Measurements from ENCODE around the gene IDNK.

Gene IDNK

GRCh38 chr9:83633676-83634075 lies 10.7 kb downstream of the IDNK start:
- H3K27ac ChIP-seq, result no peak overlapping the region
- TF ChIP-seq CTCF (conservative IDR thresholded peaks at IDR 0.05) (no peak), ZFX (IDR thresholded peaks at IDR 0.05) (no peak)

GRCh38 chr9:83636813-83637212 lies 13.9 kb downstream of the IDNK start:
- no peak overlapping the region for H3K27ac ChIP-seq
- TF ChIP-seq CTCF (conservative IDR thresholded peaks at IDR 0.05), result no peak
- TF ChIP-seq ZFX (IDR thresholded peaks at IDR 0.05), result no peak

- TF ChIP-seq CTCF (conservative IDR thresholded peaks at IDR 0.05) (no peak), ZFX (IDR thresholded peaks at IDR 0.05) (no peak)
- H3K27ac ChIP-seq, result no peak overlapping the region
Observed at GRCh38 chr9:83637389-83637788, 14.4 kb downstream of the IDNK start.

GRCh38 chr9:83639266-83639665 lies 16.3 kb downstream of the IDNK start:
- no peak overlapping the region for H3K27ac ChIP-seq
- TF ChIP-seq CTCF (conservative IDR thresholded peaks at IDR 0.05), result no peak
- no peak for TF ChIP-seq ZFX (IDR thresholded peaks at IDR 0.05)

- H3K27ac ChIP-seq, result no peak overlapping the region
- TF ChIP-seq ZFX (IDR thresholded peaks at IDR 0.05), result no peak
- TF ChIP-seq CTCF (conservative IDR thresholded peaks at IDR 0.05), result no peak
Observed at GRCh38 chr9:83642793-83643192, 19.9 kb downstream of the IDNK start.

GRCh38 chr9:83646500-83647239 lies 23.7 kb downstream of the IDNK start:
- no peak overlapping the region for H3K27ac ChIP-seq
- TF ChIP-seq ZFX (IDR thresholded peaks at IDR 0.05) (no peak), CTCF (conservative IDR thresholded peaks at IDR 0.05) (no peak)

GRCh38 chr9:83649080-83649479 lies 26.1 kb downstream of the IDNK start:
- no peak overlapping the region for H3K27ac ChIP-seq
- peak; percentile 88 for TF ChIP-seq CTCF (conservative IDR thresholded peaks at IDR 0.05)
- no peak for TF ChIP-seq ZFX (IDR thresholded peaks at IDR 0.05)
